ENCODE data around the gene MAGEB2.

GRCh38 chrX:30230395-30230794 lies 15.0 kb downstream of the MAGEB2 start, which contains the start of gene MAGEB3:
- no peak for TF ChIP-seq CTCF (IDR thresholded peaks at IDR 0.05)
- TF ChIP-seq TCF7L2 (IDR thresholded peaks at IDR 0.05; ENCODE audit: low read depth, low read length): no peak

Data from Panc1 (cell line).